ENCODE data around the gene PITPNM3. TPM values are rescaled to one million over a fixed set of nuclear protein-coding genes. Genes with fewer than 3 reads are reported as not detected.

Gene PITPNM3
- total RNA-seq, 5 donors from 2014 or later (not counting 1 experiment from before 2014, with no cell fraction given), result 0.20 to 0.98 (median 0.61) TPM

DNA sequence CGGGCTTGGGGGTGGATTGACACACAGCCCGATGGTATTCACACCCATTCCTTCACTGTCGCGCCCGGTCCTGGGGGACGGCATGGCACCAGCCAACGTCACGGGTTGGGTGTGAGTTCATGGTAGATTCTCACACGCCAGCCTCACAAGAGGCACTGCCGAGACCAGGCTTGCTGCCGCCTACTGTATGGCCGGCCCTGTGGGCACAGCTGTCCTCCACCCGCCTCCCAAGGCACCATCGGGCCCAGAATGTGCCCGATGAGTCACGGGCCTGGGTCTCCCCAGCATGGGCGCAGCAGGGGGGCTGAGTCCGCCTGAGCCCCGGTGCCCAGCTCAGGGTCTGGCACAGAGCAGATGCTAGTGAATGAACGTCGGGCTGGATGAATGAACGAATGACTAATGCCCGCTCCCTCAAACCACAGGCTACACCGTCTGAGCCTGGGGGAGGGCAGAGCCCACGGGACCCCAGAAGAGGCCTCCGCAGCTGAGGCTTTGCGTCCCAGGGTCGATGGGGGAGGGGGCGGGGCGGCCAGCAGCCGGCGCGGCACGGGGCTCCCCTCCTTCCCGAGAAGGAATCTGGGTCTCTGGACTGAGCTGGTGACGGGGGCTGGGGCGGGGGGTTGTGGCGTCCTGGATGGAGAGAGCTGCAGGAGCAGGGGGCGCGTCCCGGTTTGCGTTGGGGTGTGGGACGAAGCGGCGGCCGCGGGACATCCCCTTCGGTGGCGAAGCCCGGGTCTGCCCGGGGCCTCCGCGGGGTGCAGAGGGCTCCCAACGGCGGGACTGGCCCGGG, 829 bp downstream of the PITPNM3 start:
- no peaks in the 10 kb centered on the region for H3K9me3 Mint-ChIP-seq
- H3K27ac ChIP-seq (ENCODE audit: low read length), result no peak overlapping the region
- peaks cover 2 to 16% of the 10 kb centered on the region in 2 experiments for H3K4me1 ChIP-seq (ENCODE audit: control insufficient read depth in 1 of 2, extremely low read depth in 1 of 2, insufficient read depth in 2 of 2, low read length in 2 of 2)
- H3K4me3 ChIP-seq (ENCODE audit: control insufficient read depth in 1 of 2, extremely low read depth in 1 of 2, low read length in 1 of 2), result peak overlapping the region in 1 of 2 donors; percentile 32
- H3K4me1 Mint-ChIP-seq, result peaks cover 10 to 16% (median 12%) of the 10 kb centered on the region in 3 donors
- H3K27ac Mint-ChIP-seq, result no peak overlapping the region
- H3K27me3 Mint-ChIP-seq, result peaks cover 48 to 61% of the 10 kb centered on the region in 2 donors
- ATAC-seq (replicated peaks in 1 of 4) (peak in 3 of 4 experiments; percentile 18 to 39 (median 26)), DNase-seq (peak in 1 of 35 experiments; percentile 6)
- ChIA-PET POLR2A (no interaction called here), CTCF (no interaction called here)
- H3K9me3 ChIP-seq, result no peaks in the 10 kb centered on the region
- WGBS (ENCODE audit: insufficient coverage), result 2% methylated on average over 42 of the region's 56 CpGs
- peak overlapping the region; percentile 65 to 79 (median 69) for H3K4me3 Mint-ChIP-seq
- H3K27me3 ChIP-seq (replicated peaks in 1 of 2; ENCODE audit: control insufficient read depth in 2 of 2, extremely low read depth in 1 of 2, insufficient read depth in 2 of 2, low read length in 1 of 2), result peaks cover 12 to 60% of the 10 kb centered on the region in 2 experiments
- peaks cover 3% of the 10 kb centered on the region for H3K36me3 Mint-ChIP-seq
- H3K36me3 ChIP-seq (ENCODE audit: control insufficient read depth in 2 of 2, extremely low read depth in 1 of 2, insufficient read depth in 1 of 2, low read length in 1 of 2), result no peaks in the 10 kb centered on the region

DNA sequence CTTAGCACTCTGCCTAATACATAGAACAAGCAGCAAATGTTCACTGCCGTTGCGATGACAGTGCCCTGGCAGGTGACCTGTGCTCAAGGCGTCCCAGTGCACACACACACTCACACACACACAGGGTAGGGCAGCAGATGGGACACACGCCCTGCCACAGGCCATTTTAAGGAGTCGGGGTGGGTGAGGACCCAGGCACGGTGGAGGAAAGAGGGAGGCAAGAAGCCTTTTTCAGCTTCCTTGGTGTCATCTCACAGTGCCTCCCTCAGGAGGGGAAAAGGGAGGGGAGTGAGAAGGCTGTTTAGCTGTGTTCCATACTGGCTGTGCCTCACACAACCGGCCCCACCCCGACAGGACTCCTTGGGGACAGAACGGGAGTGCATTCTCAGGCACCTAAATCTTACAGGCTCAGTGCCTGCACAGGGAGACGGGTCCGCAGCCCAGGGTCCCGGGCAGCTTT, 1.5 kb downstream of the PITPNM3 start:
- H3K27me3 Mint-ChIP-seq, result peaks cover 41 to 55% of the 10 kb centered on the region in 2 donors

DNA sequence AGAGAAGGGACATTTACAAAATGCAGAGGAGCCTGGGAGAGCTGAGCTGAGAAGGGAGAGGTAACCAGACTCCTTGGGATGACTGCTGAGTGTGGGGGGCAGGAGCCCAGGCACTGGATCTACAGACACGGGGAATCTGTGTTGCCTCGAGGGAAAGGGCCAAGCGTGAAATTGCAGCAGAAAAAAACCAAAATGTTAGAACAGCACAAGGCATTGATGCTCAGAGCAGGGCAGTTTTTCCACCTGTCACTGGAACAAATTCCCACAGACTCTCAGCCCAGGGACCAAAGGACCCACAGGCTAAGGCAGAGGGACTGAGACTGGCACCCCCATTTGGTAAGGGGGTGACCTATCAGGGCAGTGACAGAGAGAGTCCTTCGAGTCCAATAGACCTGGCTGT, 2.0 kb downstream of the PITPNM3 start:
- ChIA-PET CTCF (no interaction called here), POLR2A (no interaction called here)
- Mint-ChIP-seq H3K27me3 (peaks cover 38 to 52% of the 10 kb centered on the region in 2 donors), H3K27ac (no peak overlapping the region), H3K4me3 (peak overlapping the region in 1 of 3 donors; percentile 79), H3K9me3 (no peaks in the 10 kb centered on the region), H3K36me3 (no peaks in the 10 kb centered on the region), H3K4me1 (peaks cover 10 to 16% (median 12%) of the 10 kb centered on the region in 3 donors)
- no peak for DNase-seq
- Histone ChIP-seq H3K4me1 (ENCODE audit: control insufficient read depth in 1 of 2, extremely low read depth in 1 of 2, insufficient read depth in 2 of 2, low read length in 2 of 2) (peaks cover 2 to 16% of the 10 kb centered on the region in 2 experiments), H3K27me3 (replicated peaks in 1 of 2; ENCODE audit: control insufficient read depth in 2 of 2, extremely low read depth in 1 of 2, insufficient read depth in 2 of 2, low read length in 1 of 2) (peaks cover 12 to 54% of the 10 kb centered on the region in 2 experiments), H3K4me3 (ENCODE audit: control insufficient read depth in 1 of 2, extremely low read depth in 1 of 2, low read length in 1 of 2) (no peak overlapping the region), H3K27ac (ENCODE audit: low read length) (no peak overlapping the region), H3K9me3 (no peaks in the 10 kb centered on the region), H3K36me3 (ENCODE audit: control insufficient read depth in 2 of 2, extremely low read depth in 1 of 2, insufficient read depth in 1 of 2, low read length in 1 of 2) (no peaks in the 10 kb centered on the region)
- no peak for ATAC-seq (replicated peaks in 1 of 4)
- 100% methylated on average over 1 of the region's 4 CpGs for WGBS (ENCODE audit: insufficient coverage)

More for the DNA sequence above, 1.5 kb downstream of the PITPNM3 start:
- ChIA-PET POLR2A (no interaction called here), CTCF (no interaction called here)
- 30% methylated on average over 8 of the region's 12 CpGs for WGBS (ENCODE audit: insufficient coverage)
- H3K4me1 ChIP-seq (ENCODE audit: control insufficient read depth in 1 of 2, extremely low read depth in 1 of 2, insufficient read depth in 2 of 2, low read length in 2 of 2), result peaks cover 2 to 16% of the 10 kb centered on the region in 2 experiments
- no peak for ATAC-seq (replicated peaks in 1 of 4)
- H3K36me3 ChIP-seq (ENCODE audit: control insufficient read depth in 2 of 2, extremely low read depth in 1 of 2, insufficient read depth in 1 of 2, low read length in 1 of 2), result no peaks in the 10 kb centered on the region
- H3K27ac ChIP-seq (ENCODE audit: low read length), result no peak overlapping the region
- no peaks in the 10 kb centered on the region for H3K9me3 Mint-ChIP-seq
- H3K4me3 ChIP-seq (ENCODE audit: control insufficient read depth in 1 of 2, extremely low read depth in 1 of 2, low read length in 1 of 2), result peak overlapping the region in 1 of 2 donors; percentile 32
- H3K9me3 ChIP-seq, result no peaks in the 10 kb centered on the region
- H3K27ac Mint-ChIP-seq, result no peak overlapping the region
- no peaks in the 10 kb centered on the region for H3K36me3 Mint-ChIP-seq
- H3K27me3 ChIP-seq (replicated peaks in 1 of 2; ENCODE audit: control insufficient read depth in 2 of 2, extremely low read depth in 1 of 2, insufficient read depth in 2 of 2, low read length in 1 of 2), result peaks cover 12 to 60% of the 10 kb centered on the region in 2 experiments
- H3K4me1 Mint-ChIP-seq, result peaks cover 10 to 16% (median 12%) of the 10 kb centered on the region in 3 donors
- peak overlapping the region; percentile 40 to 79 (median 69) for H3K4me3 Mint-ChIP-seq
- DNase-seq, result no peak

DNA sequence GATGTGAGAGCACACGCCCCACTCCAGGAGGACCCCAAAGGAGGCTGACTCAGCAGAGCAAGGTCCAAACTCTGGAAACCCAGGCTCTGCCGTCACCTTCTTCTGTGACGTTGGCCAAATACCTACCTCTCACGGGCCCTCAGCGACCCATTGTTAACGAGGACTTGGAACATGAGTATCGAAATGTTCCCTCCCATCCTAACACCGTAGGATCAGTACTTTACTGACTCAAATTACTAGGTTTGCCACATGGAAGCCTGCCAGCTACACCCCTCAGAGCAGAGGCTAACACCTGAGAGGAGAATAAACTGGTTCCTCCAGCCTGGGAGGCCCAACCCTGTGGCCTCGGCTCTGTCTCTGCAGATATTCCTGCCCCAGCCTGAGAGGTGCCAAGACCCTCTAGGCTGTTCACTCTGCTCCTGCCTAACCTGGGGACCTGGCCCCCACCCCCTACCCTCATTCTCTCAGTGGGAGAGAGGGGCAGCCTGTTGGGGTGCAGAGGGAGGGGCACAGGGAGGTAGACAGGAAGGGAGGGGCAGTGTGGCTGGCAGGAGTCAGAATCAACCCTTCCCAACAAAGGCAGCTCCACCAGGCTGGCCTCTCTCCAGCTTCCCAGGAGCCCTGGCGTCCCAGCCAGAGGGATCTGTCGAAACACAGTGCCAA, 4.4 kb downstream of the PITPNM3 start:
- Mint-ChIP-seq H3K36me3 (no peaks in the 10 kb centered on the region), H3K4me3 (no peak overlapping the region), H3K9me3 (no peaks in the 10 kb centered on the region), H3K27ac (no peak overlapping the region), H3K4me1 (peaks cover 16 to 27% (median 22%) of the 10 kb centered on the region in 3 donors), H3K27me3 (peaks cover 26 to 32% of the 10 kb centered on the region in 2 donors)
- 85% methylated on average over 11 of the region's 11 CpGs for WGBS (ENCODE audit: insufficient coverage)
- peaks cover 8 to 34% of the 10 kb centered on the region in 2 experiments for H3K27me3 ChIP-seq (replicated peaks in 1 of 2; ENCODE audit: control insufficient read depth in 2 of 2, extremely low read depth in 1 of 2, insufficient read depth in 2 of 2, low read length in 1 of 2)
- H3K27ac ChIP-seq (ENCODE audit: low read length), result no peak overlapping the region
- H3K4me1 ChIP-seq (ENCODE audit: control insufficient read depth in 1 of 2, extremely low read depth in 1 of 2, insufficient read depth in 2 of 2, low read length in 2 of 2), result peaks cover 7 to 27% of the 10 kb centered on the region in 2 experiments
- H3K4me3 ChIP-seq (ENCODE audit: control insufficient read depth in 1 of 2, extremely low read depth in 1 of 2, low read length in 1 of 2), result no peak overlapping the region
- ChIA-PET CTCF (no interaction called here), POLR2A (no interaction called here)
- H3K9me3 ChIP-seq, result no peaks in the 10 kb centered on the region
- ATAC-seq (replicated peaks in 1 of 4), result no peak
- no peak for DNase-seq
- no peaks in the 10 kb centered on the region for H3K36me3 ChIP-seq (ENCODE audit: control insufficient read depth in 2 of 2, extremely low read depth in 1 of 2, insufficient read depth in 1 of 2, low read length in 1 of 2)

DNA sequence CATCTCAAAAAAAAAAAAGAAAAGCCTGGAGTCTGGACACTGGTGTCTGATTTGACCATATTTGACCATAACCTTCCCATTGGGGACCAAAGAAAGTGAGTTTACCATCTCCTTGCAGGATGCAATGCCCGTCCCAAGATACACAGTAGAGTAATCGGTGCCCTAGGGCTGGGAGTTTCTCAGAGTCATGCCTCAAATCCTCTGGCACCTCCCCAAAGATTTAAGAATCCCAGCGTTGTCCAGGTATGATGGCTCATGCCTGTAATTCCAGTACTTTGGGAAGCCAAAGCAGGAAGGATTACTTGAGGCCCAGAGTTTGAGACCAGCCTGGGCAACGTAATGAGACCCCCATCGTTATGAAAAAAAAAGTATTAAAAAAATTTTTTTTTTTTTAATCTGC, 5.0 kb downstream of the PITPNM3 start:
- no peak overlapping the region for H3K27ac Mint-ChIP-seq
- ATAC-seq (replicated peaks in 1 of 4), result no peak
- Histone ChIP-seq H3K4me1 (ENCODE audit: control insufficient read depth in 1 of 2, extremely low read depth in 1 of 2, insufficient read depth in 2 of 2, low read length in 2 of 2) (peaks cover 7 to 22% of the 10 kb centered on the region in 2 experiments), H3K36me3 (ENCODE audit: control insufficient read depth in 2 of 2, extremely low read depth in 1 of 2, insufficient read depth in 1 of 2, low read length in 1 of 2) (no peaks in the 10 kb centered on the region), H3K27me3 (replicated peaks in 1 of 2; ENCODE audit: control insufficient read depth in 2 of 2, extremely low read depth in 1 of 2, insufficient read depth in 2 of 2, low read length in 1 of 2) (peaks cover 8 to 30% of the 10 kb centered on the region in 2 experiments), H3K27ac (ENCODE audit: low read length) (no peak overlapping the region), H3K4me3 (ENCODE audit: control insufficient read depth in 1 of 2, extremely low read depth in 1 of 2, low read length in 1 of 2) (no peak overlapping the region), H3K9me3 (no peaks in the 10 kb centered on the region)
- H3K27me3 Mint-ChIP-seq, result peaks cover 22 to 28% of the 10 kb centered on the region in 2 donors
- ChIA-PET CTCF (no interaction called here), POLR2A (no interaction called here)
- no peaks in the 10 kb centered on the region for H3K9me3 Mint-ChIP-seq
- no peak for DNase-seq
- no peaks in the 10 kb centered on the region for H3K36me3 Mint-ChIP-seq
- 80% methylated on average over 1 of the region's 5 CpGs for WGBS (ENCODE audit: insufficient coverage)
- H3K4me3 Mint-ChIP-seq, result no peak overlapping the region
- H3K4me1 Mint-ChIP-seq, result peaks cover 16 to 23% (median 18%) of the 10 kb centered on the region in 3 donors

DNA sequence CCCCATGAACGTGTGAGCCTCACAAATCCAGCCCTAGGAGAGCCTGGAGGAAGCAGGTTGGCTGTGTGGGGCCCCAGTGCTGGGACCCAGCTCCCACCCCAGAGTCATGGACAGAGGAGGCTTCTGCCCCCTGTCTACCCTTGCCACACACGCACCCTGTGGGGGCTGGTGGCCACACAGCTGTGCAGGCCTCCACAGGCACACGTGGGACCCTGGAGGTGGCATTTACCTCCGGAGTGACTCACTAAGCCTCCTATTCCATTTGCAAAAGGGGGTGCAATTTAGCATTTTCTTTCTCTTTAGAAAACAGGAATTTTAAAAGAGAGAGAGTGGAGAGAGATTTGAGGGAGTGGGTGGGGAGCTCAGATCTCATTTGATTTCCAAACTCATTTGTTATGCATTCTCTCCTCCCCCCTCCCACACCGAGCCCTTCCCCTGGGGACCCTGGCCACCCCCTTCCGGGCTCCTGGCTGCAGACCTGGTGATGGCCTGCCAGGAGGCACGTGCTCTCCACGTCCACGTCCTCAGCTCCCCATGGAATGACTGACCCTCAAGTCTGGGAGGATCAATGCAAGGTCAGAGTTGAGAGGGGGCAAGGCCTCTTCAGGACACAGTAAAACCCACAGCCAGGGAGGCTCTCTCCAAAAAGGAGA, 6.8 kb downstream of the PITPNM3 start:
- DNase-seq, result no peak
- H3K36me3 ChIP-seq (ENCODE audit: control insufficient read depth in 2 of 2, extremely low read depth in 1 of 2, insufficient read depth in 1 of 2, low read length in 1 of 2), result no peaks in the 10 kb centered on the region
- WGBS (ENCODE audit: insufficient coverage), result 30% methylated on average over 2 of the region's 9 CpGs
- ChIA-PET CTCF (no interaction called here), POLR2A (no interaction called here)
- H3K27me3 Mint-ChIP-seq, result peaks cover 16 to 18% of the 10 kb centered on the region in 2 donors
- H3K4me1 ChIP-seq (ENCODE audit: control insufficient read depth in 1 of 2, extremely low read depth in 1 of 2, insufficient read depth in 2 of 2, low read length in 2 of 2), result peaks cover 5 to 12% of the 10 kb centered on the region in 2 experiments
- H3K4me1 Mint-ChIP-seq, result peaks cover 8 to 13% (median 12%) of the 10 kb centered on the region in 3 donors
- no peaks in the 10 kb centered on the region for H3K9me3 ChIP-seq
- H3K4me3 Mint-ChIP-seq, result no peak overlapping the region
- no peak overlapping the region for H3K4me3 ChIP-seq (ENCODE audit: control insufficient read depth in 1 of 2, extremely low read depth in 1 of 2, low read length in 1 of 2)
- ATAC-seq (replicated peaks in 1 of 4), result no peak
- no peak overlapping the region for H3K27ac ChIP-seq (ENCODE audit: low read length)
- H3K27ac Mint-ChIP-seq, result no peak overlapping the region
- H3K9me3 Mint-ChIP-seq, result no peaks in the 10 kb centered on the region
- H3K36me3 Mint-ChIP-seq, result no peaks in the 10 kb centered on the region
- H3K27me3 ChIP-seq (replicated peaks in 1 of 2; ENCODE audit: control insufficient read depth in 2 of 2, extremely low read depth in 1 of 2, insufficient read depth in 2 of 2, low read length in 1 of 2), result peaks cover 2 to 23% of the 10 kb centered on the region in 2 experiments

All from T-cell (primary cell).